GM12865 (cell line): ENCODE data around the gene GADD45GIP1.

ENCODE experiments used
- DNase-seq: peaks from one replicate; pipeline ENCODE4 v3.0.0; 2010; ENCODE audit warnings: low read depth
- H3K4me3 ChIP-seq: 2 replicates; pipeline ENCODE4 v1.5.1; 2011; ENCODE audit warnings: mild to moderate bottlenecking, low read depth, low read length, control low read depth
- CTCF ChIP-seq: IDR thresholded peaks from 2 replicates; pipeline ENCODE4 v1.5.1; 2011; ENCODE audit warnings: low read length, control low read depth, low read depth, inconsistent platforms; ENCODE audit not compliant: insufficient read depth; ENCODE audit errors: missing control alignments

Gene GADD45GIP1

GRCh38 chr19:12949363-12950283 is 7.4 kb downstream of the GADD45GIP1 start:
- H3K4me3 ChIP-seq, result no peak overlapping the region
- no peak for TF ChIP-seq CTCF
- DNase-seq, result no peak

GRCh38 chr19:12948612-12949362 is 8.2 kb downstream of the GADD45GIP1 start:
- no peak for DNase-seq
- TF ChIP-seq CTCF, result no peak
- H3K4me3 ChIP-seq, result no peak overlapping the region

GRCh38 chr19:12947702-12948611 is 9.1 kb downstream of the GADD45GIP1 start:
- no peak overlapping the region for H3K4me3 ChIP-seq
- DNase-seq, result no peak
- no peak for TF ChIP-seq CTCF

- H3K4me3 ChIP-seq, result peak overlapping the region; percentile 86
- TF ChIP-seq CTCF, result no peak
- no peak for DNase-seq
Observed at GRCh38 chr19:12946731-12947496, 10.1 kb downstream of the GADD45GIP1 start.

GRCh38 chr19:12946092-12946721 is 10.8 kb downstream of the GADD45GIP1 start:
- no peak for TF ChIP-seq CTCF
- DNase-seq, result peak; percentile 82
- peak overlapping the region; percentile 86 for H3K4me3 ChIP-seq
